H9 (cell line): Measurements from ENCODE around the gene PELO. TPM values are rescaled to one million over a fixed set of nuclear protein-coding genes. Genes with fewer than 3 reads are reported as not detected.

Experiments
- DNase-seq: peaks from one replicate; pipeline ENCODE4 v3.0.0-alpha.2; 2017
- H2AFZ ChIP-seq: one replicate; pipeline ENCODE4 v1.6.1; 2013; ENCODE audit warnings: mild to moderate bottlenecking, low read length, control low read depth, moderate library complexity
- H2AK5ac ChIP-seq: 2 replicates; pipeline ENCODE4 v1.6.1; 2013; ENCODE audit warnings: low read length, control low read depth, mixed read lengths; ENCODE audit not compliant: insufficient read length
- H2BK120ac ChIP-seq: one replicate; pipeline ENCODE4 v1.6.1; 2013; ENCODE audit warnings: low read depth, mild to moderate bottlenecking, low read length, control low read depth, inconsistent platforms; ENCODE audit not compliant: poor library complexity, severe bottlenecking
- H2BK12ac ChIP-seq: 2 replicates; pipeline ENCODE4 v1.6.1; 2013; ENCODE audit warnings: low read length, control low read depth, mixed read lengths, low read depth; ENCODE audit not compliant: insufficient read length
- H2BK15ac ChIP-seq: 2 replicates; pipeline ENCODE4 v1.6.1; 2013; ENCODE audit warnings: low read depth, low read length, control low read depth
- H2BK20ac ChIP-seq: one replicate; pipeline ENCODE4 v1.6.1; 2013; ENCODE audit warnings: low read depth, mild to moderate bottlenecking, low read length, control low read depth, inconsistent platforms; ENCODE audit not compliant: poor library complexity, severe bottlenecking
- H2BK5ac ChIP-seq: 2 replicates; pipeline ENCODE4 v1.6.1; 2013; ENCODE audit warnings: low read length, control low read depth, mixed read lengths; ENCODE audit not compliant: insufficient read length
- H3K14ac ChIP-seq: 2 replicates; pipeline ENCODE4 v1.6.1; 2013; ENCODE audit warnings: low read length, control low read depth; ENCODE audit not compliant: insufficient read depth
- H3K18ac ChIP-seq: 2 replicates; pipeline ENCODE4 v1.6.1; 2013; ENCODE audit warnings: low read depth, mild to moderate bottlenecking, mixed read lengths, low read length, control low read depth; ENCODE audit not compliant: insufficient read length
- H3K23ac ChIP-seq: 2 replicates; pipeline ENCODE4 v1.6.1; 2013; ENCODE audit warnings: low read length, control low read depth, mixed read lengths, low read depth; ENCODE audit not compliant: insufficient read length
- H3K23me2 ChIP-seq: 2 replicates; pipeline ENCODE4 v1.6.1; 2013; ENCODE audit warnings: low read depth, mild to moderate bottlenecking, mixed read lengths, low read length, control low read depth; ENCODE audit not compliant: insufficient read length, poor library complexity, severe bottlenecking
- H3K27ac ChIP-seq: 2 replicates; pipeline ENCODE4 v1.5.1; 2013; ENCODE audit warnings: low read length, control low read depth, mixed read lengths, low read depth; ENCODE audit not compliant: insufficient read length
- H3K27me3 ChIP-seq: 2 replicates; pipeline ENCODE4 v1.6.1; 2013; ENCODE audit warnings: low read length, control low read depth, inconsistent platforms; ENCODE audit not compliant: insufficient read depth
- H3K4ac ChIP-seq: 2 replicates; pipeline ENCODE4 v1.6.1; 2013; ENCODE audit warnings: low read depth, mild to moderate bottlenecking, control low read depth, inconsistent platforms, low read length, moderate library complexity
- H3K4me1 ChIP-seq: 2 replicates; pipeline ENCODE4 v1.6.1; 2013; ENCODE audit warnings: low read length, control low read depth, inconsistent platforms; ENCODE audit not compliant: insufficient read depth
- H3K4me2 ChIP-seq: 2 replicates; pipeline ENCODE4 v1.6.1; 2013; ENCODE audit warnings: low read length, control low read depth, mixed read lengths; ENCODE audit not compliant: insufficient read length, insufficient read depth
- H3K56ac ChIP-seq: 2 replicates; pipeline ENCODE4 v1.6.1; 2013; ENCODE audit warnings: low read depth, mild to moderate bottlenecking, mixed read lengths, low read length, control low read depth; ENCODE audit not compliant: insufficient read length
- H3K79me1 ChIP-seq: 2 replicates; pipeline ENCODE4 v1.6.1; 2013; ENCODE audit warnings: low read depth, mild to moderate bottlenecking, moderate library complexity, low read length, control low read depth, inconsistent platforms; ENCODE audit not compliant: insufficient read depth, poor library complexity, severe bottlenecking
- H3K79me2 ChIP-seq: 2 replicates; pipeline ENCODE4 v1.6.1; 2013; ENCODE audit warnings: low read length, control low read depth, inconsistent platforms; ENCODE audit not compliant: insufficient read depth
- H3K9ac ChIP-seq: 2 replicates; pipeline ENCODE4 v1.6.1; 2013; ENCODE audit warnings: low read length, control low read depth, mixed read lengths; ENCODE audit not compliant: insufficient read length; ENCODE audit errors: extremely low read depth
- H3K9me3 ChIP-seq: one replicate; pipeline ENCODE4 v1.6.1; 2013; ENCODE audit warnings: low read depth, low read length, inconsistent platforms; ENCODE audit not compliant: control insufficient read depth
- H3T11ph ChIP-seq: one replicate; pipeline ENCODE4 v1.6.1; 2013; ENCODE audit warnings: mild to moderate bottlenecking, low read length, control low read depth, inconsistent platforms
- H4K20me1 ChIP-seq: one replicate; pipeline ENCODE4 v1.6.1; 2013; ENCODE audit not compliant: control insufficient read depth, insufficient read length, insufficient read depth
- H4K5ac ChIP-seq: 2 replicates; pipeline ENCODE4 v1.6.1; 2013; ENCODE audit warnings: low read depth, mild to moderate bottlenecking, mixed read lengths, low read length, control low read depth; ENCODE audit not compliant: insufficient read length
- H4K8ac ChIP-seq: replicated peaks from 2 replicates; pipeline ENCODE4 v1.6.1; 2013; ENCODE audit warnings: low read length, control low read depth, mixed read lengths, low read depth; ENCODE audit not compliant: insufficient read length
- H4K91ac ChIP-seq: 2 replicates; pipeline ENCODE4 v1.6.1; 2013; ENCODE audit warnings: low read depth, mild to moderate bottlenecking, moderate library complexity, mixed read lengths, low read length, control low read depth; ENCODE audit not compliant: insufficient read length
- H3K27ac Mint-ChIP-seq, 3 experiments: 2 replicates in 2 of 3; 3 replicates in 1 of 3; pipeline ENCODE4 v1.8.0; 2020 to 2021; ENCODE audit warnings: mixed read lengths in 3 of 3, mild to moderate bottlenecking in 1 of 3, moderate library complexity in 1 of 3
- H3K27me3 Mint-ChIP-seq: 2 replicates; pipeline ENCODE4 v1.8.0; 2021; ENCODE audit warnings: low read depth, mild to moderate bottlenecking, moderate library complexity, mixed read lengths
- H3K36me3 Mint-ChIP-seq, 3 experiments: 2 replicates in 2 of 3; 3 replicates in 1 of 3; pipeline ENCODE4 v1.8.0; 2020 to 2021; ENCODE audit warnings: low read depth in 3 of 3, mixed read lengths in 3 of 3; ENCODE audit not compliant: insufficient read depth in 1 of 3
- H3K4me1 Mint-ChIP-seq, 2 experiments: 2 replicates each; pipeline ENCODE4 v1.8.0; 2020; ENCODE audit warnings: mixed read lengths in 2 of 2
- H3K4me3 Mint-ChIP-seq, 2 experiments: 2 replicates in 1 of 2; 3 replicates in 1 of 2; pipeline ENCODE4 v1.8.0; 2020 to 2021; ENCODE audit warnings: mild to moderate bottlenecking in 2 of 2, mixed read lengths in 2 of 2, moderate library complexity in 1 of 2
- H3K9me3 Mint-ChIP-seq, 2 experiments: 2 replicates in 1 of 2; 3 replicates in 1 of 2; pipeline ENCODE4 v1.8.0; 2020; ENCODE audit warnings: mild to moderate bottlenecking in 2 of 2, mixed read lengths in 2 of 2, moderate library complexity in 1 of 2
- CTCF ChIP-seq: fragments of 200-600 bp; sonication (generic); conservative IDR thresholded peaks from 3 replicates; pipeline ENCODE4 v1.8.0; 2021; ENCODE audit warnings: antibody characterized with exemption, mild to moderate bottlenecking
- whole genome bisulfite sequencing: extraction: QIAGEN DNeasy Blood & Tissue Kit; methylation state at CpG from one replicate; pipeline ENCODE4 v1.1.7; 2013; ENCODE audit warnings: missing lambda C conversion rate, low lambda C conversion rate, mixed read lengths; ENCODE audit not compliant: insufficient read length; ENCODE audit errors: extremely low coverage; 5-methylcytosine and 5-hydroxymethylcytosine counted together
- total RNA-seq: library from RNA; stranded (reverse); gene quantifications from 2 replicates; pipeline ENCODE4 v1.2.1, GENCODE V29; 2021

The PELO gene
- total RNA-seq, 1 experiment from 2014 or later = 20.3 TPM

GRCh38 chr5:52827815-52828214 lies 40.1 kb downstream of the PELO start:
- H3K27me3 ChIP-seq = no peaks in the 10 kb centered on the region
- WGBS = no CpG with 5 or more reads among the region's 1 CpG
- H2AK5ac ChIP-seq = no peak overlapping the region
- H4K20me1 ChIP-seq = no peaks in the 10 kb centered on the region
- no peaks in the 10 kb centered on the region for H3K9me3 ChIP-seq
- H3K4ac ChIP-seq = no peak overlapping the region
- H2BK20ac ChIP-seq = no peak overlapping the region
- DNase-seq = no peak
- no peak overlapping the region for H2BK5ac ChIP-seq
- H3K23me2 ChIP-seq = no peaks in the 10 kb centered on the region
- H3K18ac ChIP-seq = no peak overlapping the region
- H2BK120ac ChIP-seq = no peak overlapping the region
- H2BK12ac ChIP-seq = no peak overlapping the region
- TF ChIP-seq CTCF = no peak
- H3K4me2 ChIP-seq = no peak overlapping the region
- H2BK15ac ChIP-seq = no peak overlapping the region
- no peaks in the 10 kb centered on the region for H3K4me1 Mint-ChIP-seq
- no peak overlapping the region for H3T11ph ChIP-seq
- no peak overlapping the region for H3K14ac ChIP-seq
- no peak overlapping the region for H3K9ac ChIP-seq
- H3K23ac ChIP-seq = no peak overlapping the region
- no peaks in the 10 kb centered on the region for H3K4me1 ChIP-seq
- H3K27ac Mint-ChIP-seq = no peak overlapping the region
- no peak overlapping the region for H3K56ac ChIP-seq
- no peak overlapping the region for H2AFZ ChIP-seq
- H3K79me2 ChIP-seq = no peaks in the 10 kb centered on the region
- no peaks in the 10 kb centered on the region for H3K79me1 ChIP-seq
- peaks cover 6 to 8% of the 10 kb centered on the region in 2 experiments; a peak in 3 of 5 replicates for H3K9me3 Mint-ChIP-seq
- no peak overlapping the region for H3K27ac ChIP-seq
- H3K36me3 Mint-ChIP-seq = peaks cover 0 to 9% (median 1%) of the 10 kb centered on the region in 3 experiments; a peak in 2 of 7 replicates
- no peak overlapping the region for H4K5ac ChIP-seq
- no peaks in the 10 kb centered on the region for H3K27me3 Mint-ChIP-seq
- H4K91ac ChIP-seq = no peak overlapping the region
- H3K4me3 Mint-ChIP-seq = no peak overlapping the region
- no peak overlapping the region for H4K8ac ChIP-seq
